NCI-H2081 (cell line): Measurements from ENCODE around the gene IL16.

Source experiments
- DNase-seq, 2 experiments: peaks; one replicate each; lab custom pipeline; 2025; lab: John Stamatoyannopoulos, UW

IL16 gene

GRCh38 chr15:81295486-81296121 is 98.9 kb downstream of the IL16 start:
- no peak for DNase-seq

- no peak for DNase-seq
These were observed 99.5 kb downstream of the IL16 start for GRCh38 chr15:81296186-81296585.

- peak in 1 of 2 experiments; percentile 10 for DNase-seq
These were observed 100.0 kb downstream of the IL16 start for GRCh38 chr15:81296673-81297072.

GRCh38 chr15:81297147-81297572 is 100.5 kb downstream of the IL16 start:
- DNase-seq: no peak

- no peak for DNase-seq
These were observed 101.2 kb downstream of the IL16 start for GRCh38 chr15:81297603-81298575.

GRCh38 chr15:81298611-81299010 is 101.9 kb downstream of the IL16 start:
- no peak for DNase-seq

GRCh38 chr15:81299156-81299555 is 102.5 kb downstream of the IL16 start:
- no peak for DNase-seq

- no peak for DNase-seq
These were observed 103.1 kb downstream of the IL16 start for GRCh38 chr15:81299630-81300273.

GRCh38 chr15:81301385-81301784 is 104.7 kb downstream of the IL16 start:
- DNase-seq: no peak

GRCh38 chr15:81301815-81302399 is 105.2 kb downstream of the IL16 start:
- no peak for DNase-seq

- DNase-seq: no peak
These were observed 106.0 kb downstream of the IL16 start for GRCh38 chr15:81302701-81303109.

- DNase-seq: no peak
These were observed 106.9 kb downstream of the IL16 start for GRCh38 chr15:81303244-81304225.

GRCh38 chr15:81304226-81304625 is 107.5 kb downstream of the IL16 start:
- no peak for DNase-seq

- no peak for DNase-seq
These were observed 111.6 kb downstream of the IL16 start for GRCh38 chr15:81308260-81308659.

- no peak for DNase-seq
These were observed 113.2 kb downstream of the IL16 start for GRCh38 chr15:81309647-81310450.

GRCh38 chr15:81310480-81310879 is 113.8 kb downstream of the IL16 start:
- no peak for DNase-seq

GRCh38 chr15:81311752-81312464 is 115.2 kb downstream of the IL16 start:
- DNase-seq: no peak

- DNase-seq: no peak
These were observed 116.3 kb downstream of the IL16 start for GRCh38 chr15:81312790-81313543.

- DNase-seq: no peak
These were observed 117.0 kb downstream of the IL16 start for GRCh38 chr15:81313686-81314085.
